LNCAP (cell line): ENCODE measurements around the gene CLTB.

ENCODE experiments used
- TF ChIP-seq, protein P1 (sequence below): fragments of 450-650 bp; IDR thresholded peaks from 2 replicates; pipeline ENCODE4 v1.5.1; 2017; ENCODE audit warnings: mild to moderate bottlenecking

The CLTB gene

DNA sequence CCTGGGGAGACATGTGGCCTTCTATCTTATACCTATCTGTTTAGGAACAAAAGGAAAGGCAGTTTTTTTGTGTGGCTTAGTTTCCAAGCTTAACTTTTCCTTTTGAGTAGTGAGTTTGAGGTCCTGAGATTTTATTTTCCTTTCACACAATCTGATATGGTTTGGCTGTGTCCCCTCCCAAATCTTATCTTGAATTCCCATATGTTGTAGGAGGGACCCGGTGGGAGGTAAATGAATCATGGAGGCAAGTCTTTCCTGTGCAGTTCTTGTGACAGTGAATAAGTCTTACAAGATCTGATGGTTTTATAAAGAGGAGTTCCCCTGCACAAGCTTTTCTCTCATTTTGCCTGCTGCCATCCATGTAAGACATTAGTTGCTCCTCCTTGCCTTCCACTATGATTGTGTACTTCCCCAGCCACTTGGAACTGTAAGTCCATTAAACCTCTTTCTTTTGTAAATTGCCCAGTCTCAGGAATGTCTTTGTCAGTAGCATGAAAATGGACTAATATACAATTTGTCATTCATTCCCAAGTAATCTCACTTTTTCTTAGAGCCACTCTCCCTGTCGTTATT lies 4.7 kb upstream of the CLTB start:
- TF ChIP-seq, protein P1, sequence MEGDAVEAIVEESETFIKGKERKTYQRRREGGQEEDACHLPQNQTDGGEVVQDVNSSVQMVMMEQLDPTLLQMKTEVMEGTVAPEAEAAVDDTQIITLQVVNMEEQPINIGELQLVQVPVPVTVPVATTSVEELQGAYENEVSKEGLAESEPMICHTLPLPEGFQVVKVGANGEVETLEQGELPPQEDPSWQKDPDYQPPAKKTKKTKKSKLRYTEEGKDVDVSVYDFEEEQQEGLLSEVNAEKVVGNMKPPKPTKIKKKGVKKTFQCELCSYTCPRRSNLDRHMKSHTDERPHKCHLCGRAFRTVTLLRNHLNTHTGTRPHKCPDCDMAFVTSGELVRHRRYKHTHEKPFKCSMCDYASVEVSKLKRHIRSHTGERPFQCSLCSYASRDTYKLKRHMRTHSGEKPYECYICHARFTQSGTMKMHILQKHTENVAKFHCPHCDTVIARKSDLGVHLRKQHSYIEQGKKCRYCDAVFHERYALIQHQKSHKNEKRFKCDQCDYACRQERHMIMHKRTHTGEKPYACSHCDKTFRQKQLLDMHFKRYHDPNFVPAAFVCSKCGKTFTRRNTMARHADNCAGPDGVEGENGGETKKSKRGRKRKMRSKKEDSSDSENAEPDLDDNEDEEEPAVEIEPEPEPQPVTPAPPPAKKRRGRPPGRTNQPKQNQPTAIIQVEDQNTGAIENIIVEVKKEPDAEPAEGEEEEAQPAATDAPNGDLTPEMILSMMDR = no peak

DNA sequence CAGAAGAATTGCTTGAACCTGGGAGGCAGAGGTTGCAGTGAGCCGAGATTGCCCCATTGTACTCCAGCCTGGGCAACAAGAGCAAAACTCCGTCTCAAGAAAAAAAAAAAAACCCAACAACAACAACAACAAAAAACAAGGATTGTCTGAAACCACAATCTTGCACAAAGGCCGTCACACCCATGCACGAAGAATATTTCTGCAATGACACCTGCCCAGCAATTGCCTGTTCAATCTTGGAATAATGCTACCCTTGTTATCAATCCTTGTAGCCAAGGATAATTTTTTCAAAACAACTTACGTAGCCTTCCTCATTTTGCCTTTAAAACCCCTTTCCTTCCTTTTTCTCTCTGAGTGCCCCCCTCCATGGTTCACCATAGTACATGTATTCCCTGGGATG lies 3.7 kb upstream of the CLTB start:
- TF ChIP-seq, protein P1 = no peak

DNA sequence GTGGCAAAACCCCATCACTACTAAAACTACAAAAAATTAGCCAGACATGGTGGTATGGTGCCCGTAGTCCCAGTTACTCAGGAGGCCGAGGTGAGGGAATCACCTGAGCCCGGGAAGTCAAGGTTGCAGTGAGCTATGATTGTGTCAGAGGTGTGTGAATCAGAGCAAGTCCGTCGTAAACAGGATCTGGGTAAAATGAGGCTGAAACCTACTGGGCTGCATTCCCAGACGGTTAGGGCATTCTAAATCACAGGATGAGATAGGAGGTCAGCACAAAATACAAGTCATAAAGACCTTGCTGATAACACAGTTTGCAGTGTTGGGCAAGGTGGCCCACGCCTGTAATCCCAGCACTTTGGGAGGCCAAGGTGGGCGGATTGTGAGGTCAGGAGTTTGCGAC lies 1.9 kb upstream of the CLTB start:
- TF ChIP-seq, protein P1 = no peak

DNA sequence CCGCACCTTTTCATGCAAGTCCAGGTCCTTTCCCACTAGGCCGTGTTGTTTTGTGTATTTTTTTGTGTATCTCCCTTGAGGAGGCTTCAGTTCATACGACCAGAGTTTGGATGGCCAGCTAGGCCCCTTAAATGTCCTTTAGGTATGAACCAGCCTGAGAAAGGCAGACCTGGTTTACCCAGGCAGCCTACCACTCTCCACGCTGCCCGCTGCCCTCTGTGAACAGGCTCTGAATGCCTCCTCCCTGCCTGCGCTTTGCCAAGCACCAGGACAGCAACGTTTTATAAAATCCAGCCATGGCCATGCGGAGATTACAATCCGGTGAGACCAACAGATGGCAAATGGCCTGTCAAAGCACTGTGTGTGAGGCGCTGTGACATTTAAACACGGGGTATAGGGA lies 626 bp upstream of the CLTB start:
- TF ChIP-seq, protein P1 = no peak

DNA sequence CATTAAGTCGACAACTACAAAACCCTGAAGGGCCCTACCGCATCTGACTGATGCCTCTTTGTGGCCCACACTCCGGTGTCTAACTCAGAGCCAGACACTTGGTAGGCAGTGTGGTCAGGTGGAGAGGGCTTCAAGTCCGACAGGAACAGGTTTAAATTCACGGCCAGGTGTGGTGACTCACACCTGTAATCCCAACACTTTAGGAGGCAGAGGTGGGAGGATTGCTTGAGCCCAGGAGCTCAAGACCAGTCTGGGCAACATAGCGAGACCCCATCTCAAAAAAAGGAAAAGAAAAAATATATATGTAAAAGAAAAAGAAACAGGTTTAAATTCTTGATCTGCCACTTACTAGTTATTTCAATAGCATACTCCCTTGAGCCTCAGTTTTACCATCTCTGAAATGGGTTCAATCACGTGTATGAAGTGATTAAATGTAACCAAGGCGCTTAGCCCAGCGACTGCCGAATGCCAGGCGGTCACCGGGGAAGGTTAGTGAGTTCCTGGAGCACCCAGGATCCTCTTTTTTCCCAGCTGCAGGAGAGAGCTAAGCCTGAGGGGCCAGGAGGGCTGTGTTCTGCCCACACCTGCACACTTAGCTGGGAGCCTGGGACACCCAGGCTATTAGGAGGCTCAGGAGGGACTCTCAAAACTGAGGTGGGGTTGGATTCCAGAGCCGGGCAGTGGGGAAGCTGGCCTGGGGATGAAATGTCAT lies 943 bp downstream of the CLTB start:
- TF ChIP-seq, protein P1 = no peak

DNA sequence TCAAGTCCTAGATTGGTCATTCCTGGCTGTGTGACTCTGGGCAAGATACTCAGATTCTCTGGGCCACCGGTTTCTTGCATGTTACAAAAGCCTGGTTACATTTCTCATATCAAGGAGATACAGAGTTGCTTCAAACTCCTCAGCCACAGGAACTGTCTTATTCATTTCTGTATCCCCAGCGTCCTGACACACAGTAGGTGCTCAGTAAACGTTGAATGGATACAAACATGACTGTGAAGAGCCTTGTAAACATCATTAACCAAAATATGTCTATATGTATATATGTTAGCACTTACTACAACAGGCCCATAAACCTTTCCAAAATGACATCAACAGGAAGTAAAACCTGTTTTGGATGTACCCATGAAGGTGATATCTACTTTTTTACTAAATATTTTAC lies 1.6 kb downstream of the CLTB start:
- TF ChIP-seq, protein P1 = no peak

DNA sequence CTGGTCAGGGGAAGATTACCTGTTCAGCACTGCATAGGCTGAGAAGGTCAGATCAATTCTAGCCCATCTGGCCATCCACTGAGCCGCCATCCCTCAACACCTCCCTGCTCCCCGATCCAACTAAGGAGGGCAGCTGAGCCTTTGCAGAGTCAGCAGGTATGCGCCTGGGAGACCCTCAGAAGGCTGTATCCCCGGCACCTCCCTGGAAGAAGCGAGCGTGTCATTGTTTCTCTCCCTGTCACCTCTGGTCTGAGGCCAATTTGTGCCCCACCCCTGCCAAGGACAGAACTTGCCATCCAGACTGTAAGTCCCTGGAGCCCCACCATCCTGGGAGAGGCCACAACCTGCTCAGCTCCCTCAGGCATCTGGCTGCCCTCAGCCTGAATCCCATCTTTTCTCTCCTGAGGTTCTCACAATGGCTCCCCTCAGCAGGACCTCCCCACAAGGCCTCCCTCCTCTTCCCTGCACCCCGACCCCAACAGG lies 2.6 kb downstream of the CLTB start:
- TF ChIP-seq, protein P1 = no peak

DNA sequence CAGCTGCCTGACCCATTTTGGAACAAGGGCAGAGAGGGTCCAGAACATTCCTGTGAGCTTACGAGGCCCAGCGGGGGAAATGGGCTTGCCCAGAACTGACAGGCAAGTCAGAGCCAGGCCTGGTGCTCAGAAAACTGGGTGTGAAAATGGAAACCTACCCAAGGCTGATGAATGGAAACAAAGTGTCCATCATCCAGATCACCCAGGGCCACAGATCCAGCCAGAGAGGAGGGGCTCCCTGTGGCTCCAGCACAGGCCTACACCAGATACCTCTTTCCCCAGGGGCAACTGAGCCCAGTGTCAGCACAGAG lies 3.1 kb downstream of the CLTB start:
- TF ChIP-seq, protein P1 = no peak
